HFF-Myc (cell line): Measurements from ENCODE around the gene TNFAIP2.

ENCODE experiments used
- DNase-seq: peaks from one replicate; pipeline ENCODE4 v3.0.0-alpha.2; 2011; ENCODE audit warnings: low read depth; ENCODE audit errors: extremely low read depth
- H3K4me3 ChIP-seq: replicated peaks from 2 replicates; pipeline ENCODE4 v1.5.1; 2011; ENCODE audit warnings: low read depth, mild to moderate bottlenecking, control low read depth, low read length
- CTCF ChIP-seq: IDR thresholded peaks from 2 replicates; pipeline ENCODE4 v1.5.1; 2012; ENCODE audit warnings: mild to moderate bottlenecking, low read depth, low read length, control low read depth; ENCODE audit errors: missing control alignments

Gene TNFAIP2

GRCh38 chr14:103156651-103157378 is 33.6 kb downstream of the TNFAIP2 start:
- H3K4me3 ChIP-seq = no peak overlapping the region
- no peak for DNase-seq

GRCh38 chr14:103157969-103158368 is 34.7 kb downstream of the TNFAIP2 start:
- TF ChIP-seq CTCF = no peak
- H3K4me3 ChIP-seq = no peak overlapping the region
- DNase-seq = no peak

More at GRCh38 chr14:103156651-103157378, 33.6 kb downstream of the TNFAIP2 start:
- no peak for TF ChIP-seq CTCF

- DNase-seq = no peak
- TF ChIP-seq CTCF = no peak
- no peak overlapping the region for H3K4me3 ChIP-seq
Measured at GRCh38 chr14:103158688-103159087, 35.4 kb downstream of the TNFAIP2 start.

- no peak overlapping the region for H3K4me3 ChIP-seq
- DNase-seq = no peak
- no peak for TF ChIP-seq CTCF
Measured at GRCh38 chr14:103160321-103161053, 37.2 kb downstream of the TNFAIP2 start.

- no peak overlapping the region for H3K4me3 ChIP-seq
- no peak for TF ChIP-seq CTCF
- no peak for DNase-seq
Measured at GRCh38 chr14:103161054-103161397, 37.8 kb downstream of the TNFAIP2 start.

GRCh38 chr14:103163199-103163598 is 39.9 kb downstream of the TNFAIP2 start:
- DNase-seq = no peak
- TF ChIP-seq CTCF = no peak
- no peak overlapping the region for H3K4me3 ChIP-seq

- TF ChIP-seq CTCF = no peak
- no peak for DNase-seq
- H3K4me3 ChIP-seq = no peak overlapping the region
Measured at GRCh38 chr14:103164006-103164405, 40.7 kb downstream of the TNFAIP2 start.
